GM23338 (cell line): ENCODE results near the gene MGLL. TPM values are rescaled to one million over a fixed set of nuclear protein-coding genes. Genes with fewer than 3 reads are reported as not detected.

Experiments used
- ATAC-seq: fragments of 200-7000 bp; cut with Tn5 transposase; 3 replicates; pipeline ENCODE4 v1.9.1; 2020
- DNase-seq: peaks from one replicate; pipeline ENCODE4 v3.0.0-alpha.2; 2015; ENCODE audit warnings: low spot score
- H2AFZ ChIP-seq: fragments of 200-600 bp; sonication (generic); 2 replicates; pipeline ENCODE4 v1.8.0; 2016; ENCODE audit warnings: antibody characterized with exemption, mild to moderate bottlenecking, moderate library complexity
- H3F3A ChIP-seq: fragments of 200-600 bp; sonication (generic); replicated peaks from 2 replicates; pipeline ENCODE4 v1.8.0; 2017; ENCODE audit warnings: antibody characterized with exemption, mixed run types, low read depth
- H3K27ac ChIP-seq: fragments of 200-600 bp; sonication (generic); 2 replicates; pipeline ENCODE4 v1.6.1; 2016; ENCODE audit warnings: low read depth
- H3K27me3 ChIP-seq: fragments of 200-600 bp; sonication (generic); 2 replicates; pipeline ENCODE4 v1.8.0; 2016; ENCODE audit warnings: mild to moderate bottlenecking, mixed run types, moderate library complexity; ENCODE audit not compliant: insufficient read depth
- H3K36me3 ChIP-seq: fragments of 200-600 bp; sonication (generic); 2 replicates; pipeline ENCODE4 v1.8.0; 2016; ENCODE audit warnings: mild to moderate bottlenecking; ENCODE audit not compliant: insufficient read depth
- H3K4me1 ChIP-seq: fragments of 200-600 bp; sonication (generic); 2 replicates; pipeline ENCODE4 v1.8.0; 2016; ENCODE audit warnings: mild to moderate bottlenecking, moderate library complexity; ENCODE audit not compliant: insufficient read depth
- H3K4me2 ChIP-seq: fragments of 200-600 bp; sonication (generic); 2 replicates; pipeline ENCODE4 v1.7.1; 2017; ENCODE audit warnings: mixed run types
- H3K4me3 ChIP-seq: fragments of 200-600 bp; sonication (generic); 2 replicates; pipeline ENCODE4 v1.6.1; 2016; ENCODE audit warnings: mixed run types
- H3K79me2 ChIP-seq: fragments of 200-600 bp; sonication (generic); replicated peaks from 2 replicates; pipeline ENCODE4 v1.8.0; 2017; ENCODE audit warnings: mild to moderate bottlenecking; ENCODE audit not compliant: insufficient read depth
- H3K9me2 ChIP-seq: fragments of 200-600 bp; sonication (generic); 2 replicates; pipeline ENCODE4 v1.8.0; 2017; ENCODE audit not compliant: insufficient read depth
- H4K20me1 ChIP-seq: fragments of 200-600 bp; sonication (generic); replicated peaks from 2 replicates; pipeline ENCODE4 v1.8.0; 2017; ENCODE audit warnings: mild to moderate bottlenecking; ENCODE audit not compliant: insufficient read depth
- H3K27ac Mint-ChIP-seq: 2 replicates; pipeline ENCODE4 v1.8.0; 2020; ENCODE audit warnings: inconsistent platforms, mild to moderate bottlenecking, moderate library complexity, mixed read lengths
- H3K27me3 Mint-ChIP-seq: 3 replicates; pipeline ENCODE4 v1.8.0; 2022; ENCODE audit warnings: low read depth, mild to moderate bottlenecking, moderate library complexity, mixed read lengths, inconsistent platforms; ENCODE audit not compliant: insufficient read depth, poor library complexity
- H3K36me3 Mint-ChIP-seq: 3 replicates; pipeline ENCODE4 v1.8.0; 2021; ENCODE audit warnings: low read depth, mild to moderate bottlenecking, inconsistent platforms, moderate library complexity, mixed read lengths
- H3K4me1 Mint-ChIP-seq: 3 replicates; pipeline ENCODE4 v1.8.0; 2020; ENCODE audit warnings: mild to moderate bottlenecking, inconsistent platforms, mixed read lengths
- H3K4me3 Mint-ChIP-seq: 3 replicates; pipeline ENCODE4 v1.8.0; 2021; ENCODE audit warnings: moderate library complexity, mild to moderate bottlenecking, inconsistent platforms, mixed read lengths
- H3K9me3 Mint-ChIP-seq: 3 replicates; pipeline ENCODE4 v1.8.0; 2020; ENCODE audit warnings: moderate library complexity, mild to moderate bottlenecking, inconsistent platforms, mixed read lengths
- CREB1 ChIP-seq: fragments of 250-450 bp; sonication (Bioruptor Pico); IDR thresholded peaks from 2 replicates; pipeline ENCODE4 v1.5.0; 2020; ENCODE audit warnings: low read depth, mild to moderate bottlenecking, moderate library complexity
- EZH2 ChIP-seq: fragments of 200-600 bp; sonication (generic); IDR thresholded peaks from one replicate; pipeline ENCODE4 v1.8.0; 2017; ENCODE audit warnings: antibody characterized with exemption, mild to moderate bottlenecking, low read depth; ENCODE audit not compliant: unreplicated experiment
- EZH2phosphoT487 ChIP-seq: fragments of 200-600 bp; sonication (generic); IDR thresholded peaks from one replicate; pipeline ENCODE4 v1.8.1; 2018; ENCODE audit warnings: antibody characterized with exemption; ENCODE audit not compliant: unreplicated experiment
- JUNB ChIP-seq: IDR thresholded peaks from one replicate; pipeline ENCODE4 v1.6.1; 2016; ENCODE audit warnings: antibody characterized with exemption; ENCODE audit not compliant: unreplicated experiment
- NANOG ChIP-seq: IDR thresholded peaks from 2 replicates; pipeline ENCODE4 v1.6.1; 2016; ENCODE audit warnings: antibody characterized with exemption, borderline replicate concordance
- POLR2AphosphoS5 ChIP-seq: IDR thresholded peaks from 2 replicates; pipeline ENCODE4 v1.6.1; 2016; ENCODE audit warnings: antibody characterized with exemption, low read depth
- STAT1 ChIP-seq: IDR thresholded peaks from one replicate; pipeline ENCODE4 v1.6.1; 2016; ENCODE audit warnings: antibody characterized with exemption; ENCODE audit not compliant: unreplicated experiment
- ZNF331 ChIP-seq: fragments of 250-450 bp; sonication (Bioruptor Pico); IDR thresholded peaks from 2 replicates; pipeline ENCODE4 v1.5.0; 2020; ENCODE audit warnings: low read depth, mild to moderate bottlenecking, moderate library complexity
- polyA plus RNA-seq: library from polyadenylated mRNA; unstranded; fragments of >200 nt; fragmentation: Nextera tagmentation; extraction: Ambion mirVana; gene quantifications from 2 replicates; pipeline ENCODE4 v1.2.1, GENCODE V29; 2016
- total RNA-seq: library from RNA; depleted of rRNA; stranded (reverse); fragments of >200 nt; shearing (Covaris generic); gene quantifications from 2 replicates; pipeline ENCODE4 v1.2.3, GENCODE V29; 2014
- TF ChIP-seq, protein P1 (sequence below), 2 experiments: fragments of 200-600 bp in 1 of 2; sonication (generic) in 1 of 2; conservative IDR thresholded peaks; 2 replicates each; pipeline versions ENCODE4 v1.5.1 to v1.6.1; 2016 to 2017; ENCODE audit warnings: antibody characterized with exemption in 2 of 2, low read depth in 2 of 2, mild to moderate bottlenecking in 2 of 2, moderate library complexity in 1 of 2
- TF ChIP-seq, protein P2 (sequence below): fragments of 250-450 bp; sonication (Bioruptor Pico); IDR thresholded peaks from 2 replicates; pipeline ENCODE4 v1.5.0; 2020; ENCODE audit warnings: mild to moderate bottlenecking, moderate library complexity
- TF ChIP-seq, protein P3 (sequence below): IDR thresholded peaks from one replicate; pipeline ENCODE4 v1.6.1; 2018; ENCODE audit warnings: antibody characterized with exemption; ENCODE audit not compliant: unreplicated experiment

MGLL gene
- total and polyA plus RNA-seq, 2 experiments from 2014 or later: 0.71 to 0.83 TPM

DNA sequence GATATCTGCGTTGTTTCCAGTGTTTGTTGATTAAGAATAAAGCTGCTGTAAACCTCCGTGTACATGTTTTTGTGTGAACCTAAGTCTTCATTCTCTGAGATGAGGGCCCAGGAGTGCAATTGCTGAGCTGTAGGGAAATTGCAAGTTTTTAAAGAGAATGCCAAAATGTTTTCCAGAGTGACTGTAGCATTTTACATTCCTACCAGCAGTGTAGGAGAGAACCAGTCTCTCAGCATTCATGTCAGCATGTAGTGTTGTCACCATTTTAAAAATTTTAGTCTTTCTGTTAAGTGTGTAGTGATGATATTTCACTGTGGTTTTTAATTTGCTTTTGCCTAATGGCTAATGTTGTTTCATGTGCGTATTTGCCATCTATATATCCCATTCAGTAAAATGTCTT lies 3.4 kb upstream of the MGLL start:
- Histone ChIP-seq H3K4me3 (no peak overlapping the region), H3K9me2 (peaks cover 3% of the 10 kb centered on the region; the same call in 1 of the 2 replicates), H2AFZ (no peak overlapping the region), H4K20me1 (no peaks in the 10 kb centered on the region), H3K79me2 (no peaks in the 10 kb centered on the region), H3K27ac (no peak overlapping the region), H3K4me1 (peaks cover 15% of the 10 kb centered on the region), H3F3A (no peaks in the 10 kb centered on the region), H3K36me3 (no peaks in the 10 kb centered on the region), H3K27me3 (peaks cover 29% of the 10 kb centered on the region), H3K4me2 (no peak overlapping the region)
- DNase-seq (no peak), ATAC-seq (no peak)
- Mint-ChIP-seq H3K27ac (no peak overlapping the region), H3K4me3 (no peak overlapping the region), H3K4me1 (peaks cover 16% of the 10 kb centered on the region), H3K36me3 (peaks cover 4% of the 10 kb centered on the region; the same call in 1 of the 3 replicates), H3K27me3 (peaks cover 27% of the 10 kb centered on the region), H3K9me3 (peaks cover 18% of the 10 kb centered on the region; the same call in 2 of the 3 replicates)
- TF ChIP-seq, protein P1, sequence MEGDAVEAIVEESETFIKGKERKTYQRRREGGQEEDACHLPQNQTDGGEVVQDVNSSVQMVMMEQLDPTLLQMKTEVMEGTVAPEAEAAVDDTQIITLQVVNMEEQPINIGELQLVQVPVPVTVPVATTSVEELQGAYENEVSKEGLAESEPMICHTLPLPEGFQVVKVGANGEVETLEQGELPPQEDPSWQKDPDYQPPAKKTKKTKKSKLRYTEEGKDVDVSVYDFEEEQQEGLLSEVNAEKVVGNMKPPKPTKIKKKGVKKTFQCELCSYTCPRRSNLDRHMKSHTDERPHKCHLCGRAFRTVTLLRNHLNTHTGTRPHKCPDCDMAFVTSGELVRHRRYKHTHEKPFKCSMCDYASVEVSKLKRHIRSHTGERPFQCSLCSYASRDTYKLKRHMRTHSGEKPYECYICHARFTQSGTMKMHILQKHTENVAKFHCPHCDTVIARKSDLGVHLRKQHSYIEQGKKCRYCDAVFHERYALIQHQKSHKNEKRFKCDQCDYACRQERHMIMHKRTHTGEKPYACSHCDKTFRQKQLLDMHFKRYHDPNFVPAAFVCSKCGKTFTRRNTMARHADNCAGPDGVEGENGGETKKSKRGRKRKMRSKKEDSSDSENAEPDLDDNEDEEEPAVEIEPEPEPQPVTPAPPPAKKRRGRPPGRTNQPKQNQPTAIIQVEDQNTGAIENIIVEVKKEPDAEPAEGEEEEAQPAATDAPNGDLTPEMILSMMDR (conservative IDR thresholded peaks at IDR 0.05; ENCODE audit: low read depth in 2 of 2): no peak
- TF ChIP-seq EZH2phosphoT487 (no peak), CREB1 (CRISPR knock-in tag) (no peak), POLR2AphosphoS5 (no peak), ZNF331 (CRISPR knock-in tag) (no peak), NANOG (no peak), JUNB (no peak), STAT1 (no peak), EZH2 (no peak)
- TF ChIP-seq, protein P2, sequence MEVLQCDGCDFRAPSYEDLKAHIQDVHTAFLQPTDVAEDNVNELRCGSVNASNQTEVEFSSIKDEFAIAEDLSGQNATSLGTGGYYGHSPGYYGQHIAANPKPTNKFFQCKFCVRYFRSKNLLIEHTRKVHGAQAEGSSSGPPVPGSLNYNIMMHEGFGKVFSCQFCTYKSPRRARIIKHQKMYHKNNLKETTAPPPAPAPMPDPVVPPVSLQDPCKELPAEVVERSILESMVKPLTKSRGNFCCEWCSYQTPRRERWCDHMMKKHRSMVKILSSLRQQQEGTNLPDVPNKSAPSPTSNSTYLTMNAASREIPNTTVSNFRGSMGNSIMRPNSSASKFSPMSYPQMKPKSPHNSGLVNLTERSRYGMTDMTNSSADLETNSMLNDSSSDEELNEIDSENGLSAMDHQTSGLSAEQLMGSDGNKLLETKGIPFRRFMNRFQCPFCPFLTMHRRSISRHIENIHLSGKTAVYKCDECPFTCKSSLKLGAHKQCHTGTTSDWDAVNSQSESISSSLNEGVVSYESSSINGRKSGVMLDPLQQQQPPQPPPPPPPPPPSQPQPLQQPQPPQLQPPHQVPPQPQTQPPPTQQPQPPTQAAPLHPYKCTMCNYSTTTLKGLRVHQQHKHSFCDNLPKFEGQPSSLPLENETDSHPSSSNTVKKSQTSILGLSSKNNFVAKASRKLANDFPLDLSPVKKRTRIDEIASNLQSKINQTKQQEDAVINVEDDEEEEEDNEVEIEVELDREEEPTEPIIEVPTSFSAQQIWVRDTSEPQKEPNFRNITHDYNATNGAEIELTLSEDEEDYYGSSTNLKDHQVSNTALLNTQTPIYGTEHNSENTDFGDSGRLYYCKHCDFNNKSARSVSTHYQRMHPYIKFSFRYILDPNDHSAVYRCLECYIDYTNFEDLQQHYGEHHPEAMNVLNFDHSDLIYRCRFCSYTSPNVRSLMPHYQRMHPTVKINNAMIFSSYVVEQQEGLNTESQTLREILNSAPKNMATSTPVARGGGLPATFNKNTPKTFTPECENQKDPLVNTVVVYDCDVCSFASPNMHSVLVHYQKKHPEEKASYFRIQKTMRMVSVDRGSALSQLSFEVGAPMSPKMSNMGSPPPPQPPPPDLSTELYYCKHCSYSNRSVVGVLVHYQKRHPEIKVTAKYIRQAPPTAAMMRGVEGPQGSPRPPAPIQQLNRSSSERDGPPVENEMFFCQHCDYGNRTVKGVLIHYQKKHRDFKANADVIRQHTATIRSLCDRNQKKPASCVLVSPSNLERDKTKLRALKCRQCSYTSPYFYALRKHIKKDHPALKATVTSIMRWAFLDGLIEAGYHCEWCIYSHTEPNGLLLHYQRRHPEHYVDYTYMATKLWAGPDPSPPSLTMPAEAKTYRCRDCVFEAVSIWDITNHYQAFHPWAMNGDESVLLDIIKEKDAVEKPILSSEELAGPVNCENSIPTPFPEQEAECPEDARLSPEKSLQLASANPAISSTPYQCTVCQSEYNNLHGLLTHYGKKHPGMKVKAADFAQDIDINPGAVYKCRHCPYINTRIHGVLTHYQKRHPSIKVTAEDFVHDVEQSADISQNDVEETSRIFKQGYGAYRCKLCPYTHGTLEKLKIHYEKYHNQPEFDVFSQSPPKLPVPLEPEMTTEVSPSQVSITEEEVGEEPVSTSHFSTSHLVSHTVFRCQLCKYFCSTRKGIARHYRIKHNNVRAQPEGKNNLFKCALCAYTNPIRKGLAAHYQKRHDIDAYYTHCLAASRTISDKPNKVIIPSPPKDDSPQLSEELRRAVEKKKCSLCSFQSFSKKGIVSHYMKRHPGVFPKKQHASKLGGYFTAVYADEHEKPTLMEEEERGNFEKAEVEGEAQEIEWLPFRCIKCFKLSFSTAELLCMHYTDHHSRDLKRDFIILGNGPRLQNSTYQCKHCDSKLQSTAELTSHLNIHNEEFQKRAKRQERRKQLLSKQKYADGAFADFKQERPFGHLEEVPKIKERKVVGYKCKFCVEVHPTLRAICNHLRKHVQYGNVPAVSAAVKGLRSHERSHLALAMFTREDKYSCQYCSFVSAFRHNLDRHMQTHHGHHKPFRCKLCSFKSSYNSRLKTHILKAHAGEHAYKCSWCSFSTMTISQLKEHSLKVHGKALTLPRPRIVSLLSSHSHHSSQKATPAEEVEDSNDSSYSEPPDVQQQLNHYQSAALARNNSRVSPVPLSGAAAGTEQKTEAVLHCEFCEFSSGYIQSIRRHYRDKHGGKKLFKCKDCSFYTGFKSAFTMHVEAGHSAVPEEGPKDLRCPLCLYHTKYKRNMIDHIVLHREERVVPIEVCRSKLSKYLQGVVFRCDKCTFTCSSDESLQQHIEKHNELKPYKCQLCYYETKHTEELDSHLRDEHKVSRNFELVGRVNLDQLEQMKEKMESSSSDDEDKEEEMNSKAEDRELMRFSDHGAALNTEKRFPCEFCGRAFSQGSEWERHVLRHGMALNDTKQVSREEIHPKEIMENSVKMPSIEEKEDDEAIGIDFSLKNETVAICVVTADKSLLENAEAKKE (CRISPR knock-in tag): no peak
- TF ChIP-seq, protein P3, sequence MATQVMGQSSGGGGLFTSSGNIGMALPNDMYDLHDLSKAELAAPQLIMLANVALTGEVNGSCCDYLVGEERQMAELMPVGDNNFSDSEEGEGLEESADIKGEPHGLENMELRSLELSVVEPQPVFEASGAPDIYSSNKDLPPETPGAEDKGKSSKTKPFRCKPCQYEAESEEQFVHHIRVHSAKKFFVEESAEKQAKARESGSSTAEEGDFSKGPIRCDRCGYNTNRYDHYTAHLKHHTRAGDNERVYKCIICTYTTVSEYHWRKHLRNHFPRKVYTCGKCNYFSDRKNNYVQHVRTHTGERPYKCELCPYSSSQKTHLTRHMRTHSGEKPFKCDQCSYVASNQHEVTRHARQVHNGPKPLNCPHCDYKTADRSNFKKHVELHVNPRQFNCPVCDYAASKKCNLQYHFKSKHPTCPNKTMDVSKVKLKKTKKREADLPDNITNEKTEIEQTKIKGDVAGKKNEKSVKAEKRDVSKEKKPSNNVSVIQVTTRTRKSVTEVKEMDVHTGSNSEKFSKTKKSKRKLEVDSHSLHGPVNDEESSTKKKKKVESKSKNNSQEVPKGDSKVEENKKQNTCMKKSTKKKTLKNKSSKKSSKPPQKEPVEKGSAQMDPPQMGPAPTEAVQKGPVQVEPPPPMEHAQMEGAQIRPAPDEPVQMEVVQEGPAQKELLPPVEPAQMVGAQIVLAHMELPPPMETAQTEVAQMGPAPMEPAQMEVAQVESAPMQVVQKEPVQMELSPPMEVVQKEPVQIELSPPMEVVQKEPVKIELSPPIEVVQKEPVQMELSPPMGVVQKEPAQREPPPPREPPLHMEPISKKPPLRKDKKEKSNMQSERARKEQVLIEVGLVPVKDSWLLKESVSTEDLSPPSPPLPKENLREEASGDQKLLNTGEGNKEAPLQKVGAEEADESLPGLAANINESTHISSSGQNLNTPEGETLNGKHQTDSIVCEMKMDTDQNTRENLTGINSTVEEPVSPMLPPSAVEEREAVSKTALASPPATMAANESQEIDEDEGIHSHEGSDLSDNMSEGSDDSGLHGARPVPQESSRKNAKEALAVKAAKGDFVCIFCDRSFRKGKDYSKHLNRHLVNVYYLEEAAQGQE: no peak
